Measurements from ENCODE around the gene MAP4K3.

The MAP4K3 gene

GRCh38 chr2:39234754-39235153 lies 202.3 kb downstream of the MAP4K3 start:
- no peak for DNase-seq

GRCh38 chr2:39232141-39232540 lies 204.9 kb downstream of the MAP4K3 start:
- DNase-seq: no peak

- DNase-seq: no peak
These were observed 208.5 kb downstream of the MAP4K3 start for GRCh38 chr2:39228413-39229209.

GRCh38 chr2:39227628-39228412 lies 209.3 kb downstream of the MAP4K3 start:
- DNase-seq: no peak

- DNase-seq: no peak
These were observed 211.5 kb downstream of the MAP4K3 start for GRCh38 chr2:39225567-39225966.

- no peak for DNase-seq
These were observed 213.2 kb downstream of the MAP4K3 start for GRCh38 chr2:39223909-39224308.

- DNase-seq: no peak
These were observed 215.6 kb downstream of the MAP4K3 start for GRCh38 chr2:39221459-39221858.

- no peak for DNase-seq
These were observed 216.9 kb downstream of the MAP4K3 start for GRCh38 chr2:39220136-39220535.

GRCh38 chr2:39218391-39218790 lies 218.7 kb downstream of the MAP4K3 start:
- no peak for DNase-seq

- DNase-seq: no peak
These were observed 219.9 kb downstream of the MAP4K3 start for GRCh38 chr2:39217192-39217550.

GRCh38 chr2:39216346-39217191 lies 220.5 kb downstream of the MAP4K3 start:
- DNase-seq: no peak

GRCh38 chr2:39215545-39215944 lies 221.5 kb downstream of the MAP4K3 start:
- DNase-seq: no peak

- no peak for DNase-seq
These were observed 224.1 kb downstream of the MAP4K3 start for GRCh38 chr2:39213015-39213414.

- no peak for DNase-seq
These were observed 226.2 kb downstream of the MAP4K3 start for GRCh38 chr2:39210846-39211245.

- DNase-seq: no peak
These were observed 233.7 kb downstream of the MAP4K3 start for GRCh38 chr2:39203382-39203781.

- DNase-seq: no peak
These were observed 234.3 kb downstream of the MAP4K3 start for GRCh38 chr2:39202639-39203369.
